SK-N-SH treated with all-trans-retinoic acid at 6 μM for 48 hours (cell line): ENCODE results near the gene MTCL1.

Experiments used
- ATAC-seq: fragments of 200-7000 bp; cut with Tn5 transposase; 3 replicates; pipeline ENCODE4 v1.9.1; 2020; ENCODE audit warnings: mild to moderate bottlenecking, moderate library complexity
- ARNTL ChIP-seq: fragments of 450-650 bp; formaldehyde crosslinking; IDR thresholded peaks from 2 replicates; pipeline ENCODE4 v1.5.0; 2020; ENCODE audit warnings: low read depth, mild to moderate bottlenecking, moderate library complexity, borderline replicate concordance
- BACH2 ChIP-seq: fragments of 250-450 bp; sonication (Bioruptor Pico); IDR thresholded peaks from 2 replicates; pipeline ENCODE4 v1.9.0; 2021; ENCODE audit warnings: mild to moderate bottlenecking, borderline replicate concordance
- CSDC2 ChIP-seq: fragments of 250-450 bp; sonication (Bioruptor Pico); IDR thresholded peaks from 2 replicates; pipeline ENCODE4 v1.5.0; 2020; ENCODE audit warnings: mild to moderate bottlenecking, moderate library complexity
- GLIS3 ChIP-seq: fragments of 250-450 bp; sonication (Bioruptor Pico); IDR thresholded peaks from 2 replicates; pipeline ENCODE4 v1.5.0; 2020; ENCODE audit warnings: mild to moderate bottlenecking, moderate library complexity
- ISL1 ChIP-seq: fragments of 250-450 bp; sonication (Bioruptor Pico); IDR thresholded peaks from 2 replicates; pipeline ENCODE4 v2.1.2; 2022; ENCODE audit warnings: mild to moderate bottlenecking, moderate library complexity
- OSR1 ChIP-seq: fragments of 250-450 bp; sonication (Bioruptor Pico); IDR thresholded peaks from 2 replicates; pipeline ENCODE4 v1.8.0; 2022; ENCODE audit warnings: moderate library complexity, mild to moderate bottlenecking, inconsistent platforms
- PATZ1 ChIP-seq: fragments of 250-450 bp; sonication (Bioruptor Pico); IDR thresholded peaks from 2 replicates; pipeline ENCODE4 v1.8.0; 2020; ENCODE audit warnings: mild to moderate bottlenecking, moderate library complexity, borderline replicate concordance
- PPARA ChIP-seq: fragments of 250-450 bp; sonication (Bioruptor Pico); IDR thresholded peaks from 2 replicates; pipeline ENCODE4 v1.5.0; 2020; ENCODE audit warnings: mild to moderate bottlenecking, borderline replicate concordance
- SNAI2 ChIP-seq: fragments of 250-450 bp; sonication (Bioruptor Pico); IDR thresholded peaks from 2 replicates; pipeline ENCODE4 v1.5.0; 2020; ENCODE audit warnings: mild to moderate bottlenecking, moderate library complexity
- TCF4 ChIP-seq: fragments of 250-450 bp; sonication (Bioruptor Pico); IDR thresholded peaks from 2 replicates; pipeline ENCODE4 v1.8.0; 2021; ENCODE audit warnings: mild to moderate bottlenecking, moderate library complexity, borderline replicate concordance
- TOX ChIP-seq: fragments of 250-450 bp; sonication (Bioruptor Pico); IDR thresholded peaks from 2 replicates; pipeline ENCODE4 v1.8.0; 2021; ENCODE audit warnings: mild to moderate bottlenecking, moderate library complexity, borderline replicate concordance
- ZC3H10 ChIP-seq: fragments of 250-450 bp; sonication (Bioruptor Pico); IDR thresholded peaks from 2 replicates; pipeline ENCODE4 v1.5.1; 2021; ENCODE audit warnings: mild to moderate bottlenecking, moderate library complexity
- ZFP3 ChIP-seq: fragments of 250-450 bp; sonication (Bioruptor Pico); IDR thresholded peaks from 2 replicates; pipeline ENCODE4 v1.5.0; 2020; ENCODE audit warnings: mild to moderate bottlenecking, moderate library complexity
- ZFP30 ChIP-seq: fragments of 450-650 bp; formaldehyde crosslinking; IDR thresholded peaks from 2 replicates; pipeline ENCODE4 v1.5.0; 2022; ENCODE audit warnings: mild to moderate bottlenecking, moderate library complexity
- ZNF565 ChIP-seq: fragments of 450-650 bp; formaldehyde crosslinking; conservative IDR thresholded peaks from 2 replicates; pipeline ENCODE4 v1.5.0; 2020; ENCODE audit warnings: low read depth, mild to moderate bottlenecking, moderate library complexity
- ZNF70 ChIP-seq: fragments of 450-650 bp; formaldehyde crosslinking; IDR thresholded peaks from 2 replicates; pipeline ENCODE4 v1.5.0; 2020; ENCODE audit warnings: mild to moderate bottlenecking, moderate library complexity
- ZNF8 ChIP-seq: fragments of 450-650 bp; formaldehyde crosslinking; IDR thresholded peaks from 2 replicates; pipeline ENCODE4 v1.5.0; 2020; ENCODE audit warnings: mild to moderate bottlenecking, moderate library complexity
- TF ChIP-seq, protein P1 (sequence below): fragments of 250-450 bp; sonication (Bioruptor Pico); IDR thresholded peaks from 2 replicates; pipeline ENCODE4 v1.8.0; 2021; ENCODE audit warnings: low read depth, mild to moderate bottlenecking, moderate library complexity, borderline replicate concordance
- TF ChIP-seq, protein P2 (sequence below): fragments of 250-450 bp; sonication (Bioruptor Pico); IDR thresholded peaks from 2 replicates; pipeline ENCODE4 v1.5.1; 2020; ENCODE audit warnings: low read depth, mild to moderate bottlenecking, moderate library complexity
- TF ChIP-seq, protein P3 (sequence below): fragments of 250-450 bp; sonication (Bioruptor Pico); IDR thresholded peaks from 2 replicates; pipeline ENCODE4 v1.5.1; 2021; ENCODE audit warnings: mild to moderate bottlenecking, moderate library complexity

Gene MTCL1

GRCh38 chr18:8767340-8767739 is 62.0 kb downstream of the MTCL1 start (continued):
- TF ChIP-seq ISL1 (CRISPR knock-in tag) (no peak), ZFP3 (CRISPR knock-in tag) (no peak)
- TF ChIP-seq, protein P1, sequence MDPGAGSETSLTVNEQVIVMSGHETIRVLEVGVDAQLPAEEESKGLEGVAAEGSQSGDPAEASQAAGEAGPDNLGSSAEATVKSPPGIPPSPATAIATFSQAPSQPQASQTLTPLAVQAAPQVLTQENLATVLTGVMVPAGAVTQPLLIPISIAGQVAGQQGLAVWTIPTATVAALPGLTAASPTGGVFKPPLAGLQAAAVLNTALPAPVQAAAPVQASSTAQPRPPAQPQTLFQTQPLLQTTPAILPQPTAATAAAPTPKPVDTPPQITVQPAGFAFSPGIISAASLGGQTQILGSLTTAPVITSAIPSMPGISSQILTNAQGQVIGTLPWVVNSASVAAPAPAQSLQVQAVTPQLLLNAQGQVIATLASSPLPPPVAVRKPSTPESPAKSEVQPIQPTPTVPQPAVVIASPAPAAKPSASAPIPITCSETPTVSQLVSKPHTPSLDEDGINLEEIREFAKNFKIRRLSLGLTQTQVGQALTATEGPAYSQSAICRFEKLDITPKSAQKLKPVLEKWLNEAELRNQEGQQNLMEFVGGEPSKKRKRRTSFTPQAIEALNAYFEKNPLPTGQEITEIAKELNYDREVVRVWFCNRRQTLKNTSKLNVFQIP (CRISPR knock-in tag) = no peak

DNA sequence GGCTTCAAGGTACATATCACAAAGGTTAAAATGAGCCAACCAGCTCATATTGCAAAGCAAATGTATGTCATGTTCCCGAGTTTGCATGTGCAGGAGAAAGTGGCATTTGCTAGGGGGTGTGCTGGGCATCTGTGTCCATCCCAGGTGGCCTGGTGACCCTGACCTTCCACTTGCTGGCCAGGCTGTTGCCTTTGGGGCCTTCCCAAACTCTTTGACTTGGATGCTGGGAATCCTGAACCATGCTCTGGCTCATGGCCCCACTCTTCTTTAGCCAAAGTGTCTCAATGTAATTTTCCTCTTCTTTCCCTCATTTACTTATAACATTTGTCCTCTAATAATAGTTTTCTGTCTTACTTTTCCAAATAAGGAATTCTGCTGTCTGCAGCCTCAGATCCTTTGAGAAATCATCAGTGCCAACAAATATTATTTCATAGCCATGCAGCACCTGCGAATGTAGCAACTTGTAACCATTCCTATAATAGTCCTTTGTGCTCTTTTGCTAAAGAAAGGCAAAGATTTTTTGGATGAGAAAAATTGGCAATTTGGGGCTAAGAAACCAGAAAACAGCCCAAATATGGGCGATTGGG is 64.2 kb downstream of the MTCL1 start:
- ATAC-seq = no peak
- no peak for TF ChIP-seq CSDC2
- TF ChIP-seq, all 23 proteins: peak for 0

DNA sequence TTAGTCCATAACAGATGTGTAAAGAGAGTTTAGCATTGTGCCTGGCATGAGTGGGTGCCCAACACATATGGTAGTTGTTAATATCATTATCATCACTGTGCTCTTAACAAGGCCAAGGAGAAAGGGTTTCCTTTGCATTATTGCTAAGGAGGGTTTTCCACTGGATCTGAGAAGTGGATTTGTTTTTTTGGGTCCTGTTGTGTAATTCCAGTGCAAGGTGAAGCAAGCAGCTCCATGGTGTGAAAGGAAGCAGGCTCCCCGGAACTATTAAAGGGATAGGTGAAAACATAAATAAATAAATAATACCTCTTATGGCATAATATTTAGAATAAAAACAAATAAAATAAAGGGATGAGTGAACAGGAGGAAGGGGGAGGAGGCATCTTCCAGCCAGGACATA is 65.3 kb downstream of the MTCL1 start:
- no peak for TF ChIP-seq ZFP3 (CRISPR knock-in tag)
- TF ChIP-seq, protein P2, sequence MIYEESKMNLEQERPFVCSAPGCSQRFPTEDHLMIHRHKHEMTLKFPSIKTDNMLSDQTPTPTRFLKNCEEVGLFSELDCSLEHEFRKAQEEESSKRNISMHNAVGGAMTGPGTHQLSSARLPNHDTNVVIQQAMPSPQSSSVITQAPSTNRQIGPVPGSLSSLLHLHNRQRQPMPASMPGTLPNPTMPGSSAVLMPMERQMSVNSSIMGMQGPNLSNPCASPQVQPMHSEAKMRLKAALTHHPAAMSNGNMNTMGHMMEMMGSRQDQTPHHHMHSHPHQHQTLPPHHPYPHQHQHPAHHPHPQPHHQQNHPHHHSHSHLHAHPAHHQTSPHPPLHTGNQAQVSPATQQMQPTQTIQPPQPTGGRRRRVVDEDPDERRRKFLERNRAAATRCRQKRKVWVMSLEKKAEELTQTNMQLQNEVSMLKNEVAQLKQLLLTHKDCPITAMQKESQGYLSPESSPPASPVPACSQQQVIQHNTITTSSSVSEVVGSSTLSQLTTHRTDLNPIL (CRISPR knock-in tag) = no peak
- TF ChIP-seq GLIS3 (CRISPR knock-in tag) = no peak
- no peak for TF ChIP-seq ZNF565 (CRISPR knock-in tag)
- TF ChIP-seq OSR1 (CRISPR knock-in tag) = no peak
- no peak for TF ChIP-seq CSDC2
- no peak for TF ChIP-seq PATZ1
- no peak for TF ChIP-seq BACH2 (CRISPR knock-in tag)
- TF ChIP-seq PPARA (CRISPR knock-in tag) = no peak
- no peak for TF ChIP-seq TCF4 (CRISPR knock-in tag)
- no peak for TF ChIP-seq ARNTL
- TF ChIP-seq, protein P1 (CRISPR knock-in tag) = no peak
- TF ChIP-seq ZNF8 (CRISPR knock-in tag) = no peak
- no peak for TF ChIP-seq ZFP30
- TF ChIP-seq TOX (CRISPR knock-in tag) = no peak
- no peak for TF ChIP-seq ZC3H10 (CRISPR knock-in tag)
- no peak for TF ChIP-seq SNAI2 (CRISPR knock-in tag)
- TF ChIP-seq, protein P3, sequence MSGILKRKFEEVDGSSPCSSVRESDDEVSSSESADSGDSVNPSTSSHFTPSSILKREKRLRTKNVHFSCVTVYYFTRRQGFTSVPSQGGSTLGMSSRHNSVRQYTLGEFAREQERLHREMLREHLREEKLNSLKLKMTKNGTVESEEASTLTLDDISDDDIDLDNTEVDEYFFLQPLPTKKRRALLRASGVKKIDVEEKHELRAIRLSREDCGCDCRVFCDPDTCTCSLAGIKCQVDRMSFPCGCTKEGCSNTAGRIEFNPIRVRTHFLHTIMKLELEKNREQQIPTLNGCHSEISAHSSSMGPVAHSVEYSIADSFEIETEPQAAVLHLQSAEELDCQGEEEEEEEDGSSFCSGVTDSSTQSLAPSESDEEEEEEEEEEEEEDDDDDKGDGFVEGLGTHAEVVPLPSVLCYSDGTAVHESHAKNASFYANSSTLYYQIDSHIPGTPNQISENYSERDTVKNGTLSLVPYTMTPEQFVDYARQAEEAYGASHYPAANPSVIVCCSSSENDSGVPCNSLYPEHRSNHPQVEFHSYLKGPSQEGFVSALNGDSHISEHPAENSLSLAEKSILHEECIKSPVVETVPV (CRISPR knock-in tag) = no peak
- ATAC-seq = no peak

DNA sequence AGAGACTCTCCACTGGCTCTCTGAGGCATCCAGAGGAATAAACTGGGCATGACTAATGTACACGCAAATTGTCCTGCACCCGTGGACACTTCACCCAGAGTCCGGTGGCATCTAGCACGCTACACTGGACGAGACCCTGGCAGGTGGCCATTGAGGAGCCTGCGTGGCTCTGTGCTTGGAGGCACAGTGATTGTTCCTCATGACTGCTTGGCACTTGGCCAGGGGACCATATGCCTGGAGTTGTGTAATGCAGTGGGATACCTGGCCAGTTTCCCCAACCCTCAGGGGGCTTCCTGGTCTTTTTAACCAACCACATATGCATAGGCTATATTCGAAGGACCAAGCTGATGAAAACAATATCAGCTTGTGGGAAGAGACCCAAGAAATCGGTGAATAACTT is 66.6 kb downstream of the MTCL1 start:
- TF ChIP-seq SNAI2 (CRISPR knock-in tag) = no peak
- no peak for TF ChIP-seq ZFP30
- no peak for TF ChIP-seq GLIS3 (CRISPR knock-in tag)
- no peak for TF ChIP-seq ZNF565 (CRISPR knock-in tag)
- TF ChIP-seq ZNF70 = no peak
- peak; percentile 34; the same call in 1 of the 2 replicates for TF ChIP-seq TCF4 (CRISPR knock-in tag)
- TF ChIP-seq ZC3H10 (CRISPR knock-in tag) = no peak
- TF ChIP-seq, all 23 proteins: peak for 1

More for the DNA sequence above, 66.6 kb downstream of the MTCL1 start:
- ATAC-seq = no peak
